Suprapubic skin (tissue), 4 donors: ENCODE data around the gene ASPHD2. TPM values are rescaled to one million over a fixed set of nuclear protein-coding genes. Genes with fewer than 3 reads are reported as not detected.
"Not testable (repeated sequence)": the region's sequence is repeated elsewhere in the genome, so short reads cannot be mapped to it uniquely, and the experiment has no call there.

Experiments used
- DNase-seq, 2 donors: peaks; one replicate each; pipeline ENCODE4 v3.0.0-alpha.2; 2019; ENCODE audit warnings: low spot score in 2 of 2
- H3K27ac ChIP-seq: fragments of 200-600 bp; sonication (generic); one replicate; pipeline ENCODE4 v1.5.1; 2019
- H3K27me3 ChIP-seq: fragments of 200-600 bp; sonication (generic); one replicate; pipeline ENCODE4 v1.5.1; 2019
- H3K36me3 ChIP-seq: fragments of 200-600 bp; sonication (generic); one replicate; pipeline ENCODE4 v1.5.1; 2019
- H3K4me1 ChIP-seq: fragments of 200-600 bp; sonication (generic); one replicate; pipeline ENCODE4 v1.5.1; 2019
- H3K4me3 ChIP-seq: fragments of 200-600 bp; sonication (generic); one replicate; pipeline ENCODE4 v1.5.1; 2019; ENCODE audit warnings: mild to moderate bottlenecking
- H3K9me3 ChIP-seq: fragments of 200-600 bp; sonication (generic); one replicate; pipeline ENCODE4 v1.5.1; 2019
- CTCF ChIP-seq, 2 donors: fragments of 200-600 bp in 1 of 2; fragments of 450-650 bp in 1 of 2; sonication (generic) in 1 of 2; IDR thresholded peaks; one replicate each; pipeline ENCODE4 v1.5.1; 2016 to 2019; ENCODE audit warnings: antibody characterized with exemption in 2 of 2, mild to moderate bottlenecking in 1 of 2, moderate library complexity in 1 of 2
- EP300 ChIP-seq: sonication (generic); formaldehyde crosslinking; IDR thresholded peaks from one replicate; pipeline ENCODE4 v1.6.1; 2017; ENCODE audit warnings: antibody characterized with exemption
- POLR2A ChIP-seq, 2 donors: fragments of 450-650 bp; IDR thresholded peaks; one replicate each; pipeline ENCODE4 v1.6.1; 2017; ENCODE audit warnings: antibody characterized with exemption in 2 of 2, mild to moderate bottlenecking in 2 of 2, moderate library complexity in 2 of 2
- POLR2AphosphoS5 ChIP-seq, 3 donors: sonication (generic); formaldehyde crosslinking; IDR thresholded peaks; one replicate each; pipeline ENCODE4 v1.6.1; 2017; ENCODE audit warnings: antibody characterized with exemption in 3 of 3
- WGBS: methylation state at CpG from one replicate; pipeline ENCODE4 v1.1.5; 2018; 5-methylcytosine and 5-hydroxymethylcytosine counted together
- total RNA-seq, 4 donors: library from RNA; depleted of rRNA; stranded (reverse); fragments of >200 nt; gene quantifications; one replicate each; pipeline ENCODE4 v1.1.0, GENCODE V29; 2016

Gene ASPHD2
- total RNA-seq, 4 donors from 2014 or later, result 2.7 to 28.0 (median 11.8) TPM

- Histone ChIP-seq H3K27ac (no peak overlapping the region), H3K9me3 (no peaks in the 10 kb centered on the region), H3K36me3 (no peaks in the 10 kb centered on the region), H3K4me3 (no peak overlapping the region), H3K4me1 (peaks cover 19% of the 10 kb centered on the region), H3K27me3 (no peaks in the 10 kb centered on the region)
- no peak for DNase-seq
- 64% methylated on average over 10 of the region's 11 CpGs for WGBS
- TF ChIP-seq POLR2AphosphoS5 (IDR thresholded peaks at IDR 0.05), result no peak
- TF ChIP-seq EP300, result no peak
- TF ChIP-seq POLR2A (IDR thresholded peaks at IDR 0.05), result no peak
- no peak for TF ChIP-seq CTCF (IDR thresholded peaks at IDR 0.05)
Observed at GRCh38 chr22:26436903-26437515, 7.9 kb downstream of the ASPHD2 start.

- Histone ChIP-seq H3K4me3 (no peak overlapping the region), H3K27me3 (no peaks in the 10 kb centered on the region), H3K9me3 (no peaks in the 10 kb centered on the region), H3K36me3 (no peaks in the 10 kb centered on the region), H3K4me1 (peaks cover 19% of the 10 kb centered on the region), H3K27ac (no peak overlapping the region)
- WGBS, result 84% methylated on average over 14 of the region's 14 CpGs
- DNase-seq, result no peak
- no peak for TF ChIP-seq POLR2A (IDR thresholded peaks at IDR 0.05)
- no peak for TF ChIP-seq EP300
Observed at GRCh38 chr22:26437694-26438392, 8.8 kb downstream of the ASPHD2 start.

DNA sequence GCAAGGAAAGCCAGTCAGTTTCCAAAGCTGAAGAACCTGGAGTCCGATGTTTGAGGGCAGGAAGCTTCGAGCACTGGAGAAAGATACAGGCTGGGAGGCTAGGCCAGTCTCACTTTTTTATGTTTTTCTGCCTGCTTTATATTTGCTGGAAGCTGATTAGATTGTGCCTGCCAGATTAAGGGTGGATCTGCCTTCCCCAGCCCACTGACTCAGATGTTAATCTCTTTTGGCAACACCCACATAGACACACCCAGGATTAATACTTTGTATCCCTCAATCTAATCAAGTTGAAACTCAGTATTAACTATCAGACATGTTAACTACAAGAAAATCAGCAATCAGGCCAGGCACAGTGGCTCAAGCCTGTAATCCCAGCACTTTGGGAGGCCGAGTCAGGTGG lies 9.7 kb downstream of the ASPHD2 start:
- Histone ChIP-seq H3K4me1 (peaks cover 19% of the 10 kb centered on the region), H3K27ac (peak overlapping the region; percentile 35)
- H3K36me3 ChIP-seq, H3K4me3 ChIP-seq, DNase-seq, H3K27me3 ChIP-seq, H3K9me3 ChIP-seq: not testable (repeated sequence)
- 54% methylated on average over 3 of the region's 3 CpGs for WGBS

GRCh38 chr22:26439559-26439958 lies 10.5 kb downstream of the ASPHD2 start:
- 79% methylated on average over 3 of the region's 3 CpGs for WGBS
- Histone ChIP-seq H3K27me3 (no peaks in the 10 kb centered on the region), H3K27ac (peak overlapping the region; percentile 35)

DNA sequence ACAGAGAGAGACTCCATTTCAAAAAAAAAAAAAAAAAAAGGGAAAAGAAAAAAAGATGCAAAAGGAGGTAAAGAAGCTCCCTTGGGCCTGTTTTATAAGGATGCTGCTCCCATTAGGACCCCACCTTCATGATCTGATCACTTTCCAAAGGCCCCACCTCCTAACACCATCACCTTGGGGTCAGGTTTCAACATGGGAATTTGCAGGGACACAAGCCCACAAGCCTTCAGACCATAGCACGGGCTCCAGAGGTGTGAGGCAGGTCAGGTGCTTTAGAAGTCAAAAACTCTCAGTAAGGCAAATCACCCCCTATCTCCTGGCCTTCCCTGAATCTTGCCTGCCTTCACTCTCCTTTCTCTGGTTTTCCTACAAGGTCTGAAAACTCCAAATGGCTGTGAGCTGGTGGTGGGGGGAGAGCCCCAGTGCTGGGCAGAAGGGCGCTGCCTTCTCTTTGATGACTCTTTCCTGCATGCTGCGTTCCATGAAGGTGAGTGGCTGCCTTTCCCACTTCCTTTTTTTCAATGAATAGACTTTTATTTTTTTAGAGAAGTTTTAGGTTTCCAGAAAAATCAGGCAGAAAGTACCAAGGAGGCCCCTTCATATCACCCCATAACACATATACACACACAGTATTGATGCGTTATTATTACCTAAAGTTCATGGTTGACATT lies 13.2 kb downstream of the ASPHD2 start:
- H3K36me3 ChIP-seq, result no peaks in the 10 kb centered on the region
- H3K4me3 ChIP-seq, result no peak overlapping the region
- H3K9me3 ChIP-seq, result no peaks in the 10 kb centered on the region
- WGBS, result 86% methylated on average over 4 of the region's 4 CpGs
- no peak for DNase-seq
- peaks cover 24% of the 10 kb centered on the region for H3K4me1 ChIP-seq
- no peak overlapping the region for H3K27ac ChIP-seq
- no peaks in the 10 kb centered on the region for H3K27me3 ChIP-seq
- TF ChIP-seq POLR2A (IDR thresholded peaks at IDR 0.05) (no peak), EP300 (no peak), POLR2AphosphoS5 (IDR thresholded peaks at IDR 0.05) (no peak), CTCF (IDR thresholded peaks at IDR 0.05) (no peak)

More at GRCh38 chr22:26439559-26439958, 10.5 kb downstream of the ASPHD2 start:
- Histone ChIP-seq H3K4me3 (no peak overlapping the region), H3K36me3 (no peaks in the 10 kb centered on the region), H3K9me3 (no peaks in the 10 kb centered on the region), H3K4me1 (peaks cover 19% of the 10 kb centered on the region)
- TF ChIP-seq CTCF (IDR thresholded peaks at IDR 0.05) (no peak), POLR2A (IDR thresholded peaks at IDR 0.05) (no peak), EP300 (no peak), POLR2AphosphoS5 (IDR thresholded peaks at IDR 0.05) (no peak)
- no peak for DNase-seq
